B cell (primary cell): ENCODE measurements around the gene RBBP6. TPM values are rescaled to one million over a fixed set of nuclear protein-coding genes. Genes with fewer than 3 reads are reported as not detected.

ENCODE experiments used
- ATAC-seq: fragments of 200-7000 bp; cut with Tn5 transposase; one replicate; pipeline ENCODE4 v1.10.0; 2021; ENCODE audit warnings: low read depth, mild to moderate bottlenecking, moderate number of reproducible peaks, moderate library complexity
- CTCF ChIA-PET: fragments of 350-600 bp; sonication (Branson Sonifier 250); formaldehyde crosslinking; loops from one replicate; lab custom pipeline; 2021; ENCODE audit warnings: antibody characterized with exemption, inconsistent platforms; lab: Charles Lee
- POLR2A ChIA-PET: fragments of 350-600 bp; sonication (Branson Sonifier 250); formaldehyde crosslinking; loops from one replicate; lab custom pipeline; 2021; ENCODE audit warnings: antibody characterized with exemption; lab: Charles Lee
- DNase-seq: peaks from one replicate; pipeline ENCODE4 v3.0.0; 2013
- H2AFZ ChIP-seq: 2 replicates; pipeline ENCODE4 v1.6.1; 2012; ENCODE audit warnings: mild to moderate bottlenecking, low read depth, low read length; ENCODE audit not compliant: insufficient read depth, poor library complexity, severe bottlenecking
- H3K27ac ChIP-seq, 2 donors: 1 replicate in 1 of 2; 2 replicates in 1 of 2; pipeline ENCODE4 v1.5.1; 2012 to 2013; ENCODE audit warnings: low read length in 2 of 2, mild to moderate bottlenecking in 2 of 2, moderate library complexity in 1 of 2
- H3K27me3 ChIP-seq, 4 experiments: fragments of 200-600 bp in 1 of 4; sonication (generic) in 1 of 4; replicated peaks in 1 of 4; 1 replicate in 2 of 4; 2 replicates in 2 of 4; pipeline versions ENCODE4 v1.6.1 to v1.7.0; 2013 to 2016; ENCODE audit warnings: low read length in 3 of 4, mild to moderate bottlenecking in 2 of 4, mixed read lengths in 1 of 4, moderate library complexity in 1 of 4; ENCODE audit not compliant: insufficient read depth in 4 of 4, control insufficient read depth in 3 of 4; ENCODE audit errors: control extremely low read depth in 1 of 4
- H3K36me3 ChIP-seq, 2 experiments: replicated peaks in 1 of 2; 1 replicate in 1 of 2; 2 replicates in 1 of 2; pipeline versions ENCODE4 v1.6.1 to v1.7.1; 2013; ENCODE audit warnings: low read length in 1 of 2; ENCODE audit not compliant: insufficient read depth in 2 of 2, control insufficient read depth in 1 of 2; ENCODE audit errors: control extremely low read depth in 1 of 2, extremely low read depth in 1 of 2
- H3K4me1 ChIP-seq, 2 donors: fragments of 200-600 bp in 1 of 2; sonication (generic) in 1 of 2; 1 replicate in 1 of 2; 2 replicates in 1 of 2; pipeline versions ENCODE4 v1.5.1 to v1.6.1; 2013 to 2017; ENCODE audit warnings: low read length in 2 of 2; ENCODE audit not compliant: control insufficient read depth in 2 of 2, insufficient read depth in 2 of 2
- H3K4me2 ChIP-seq: replicated peaks from 2 replicates; pipeline ENCODE3; 2012; ENCODE audit warnings: mild to moderate bottlenecking, low read depth, low read length; ENCODE audit not compliant: poor library complexity, severe bottlenecking
- H3K4me3 ChIP-seq, 5 experiments: fragments of 200-600 bp in 1 of 5; sonication (generic) in 1 of 5; 1 replicate in 3 of 5; 2 replicates in 2 of 5; pipeline versions ENCODE4 v1.5.1 to v1.7.0; 2011 to 2016; ENCODE audit warnings: low read length in 4 of 5, mild to moderate bottlenecking in 4 of 5, low read depth in 2 of 5, control low read depth in 1 of 5, moderate library complexity in 1 of 5; ENCODE audit not compliant: insufficient read depth in 1 of 5; ENCODE audit errors: control extremely low read depth in 1 of 5, extremely low read depth in 1 of 5
- H3K79me2 ChIP-seq: fragments of 200-600 bp; sonication (generic); one replicate; pipeline ENCODE4 v1.6.0; 2016; ENCODE audit warnings: low read length; ENCODE audit not compliant: control insufficient read depth, insufficient read depth
- H3K9ac ChIP-seq: fragments of 200-600 bp; sonication (generic); 2 replicates; pipeline ENCODE4 v1.6.1; 2017; ENCODE audit warnings: mild to moderate bottlenecking, low read length, moderate library complexity
- H3K9me3 ChIP-seq, 3 donors: one replicate each; pipeline versions ENCODE4 v1.6.1 to v1.7.1; 2013; ENCODE audit warnings: low read length in 2 of 3; ENCODE audit not compliant: control insufficient read depth in 2 of 3, insufficient read depth in 1 of 3; ENCODE audit errors: control extremely low read depth in 1 of 3
- H4K20me1 ChIP-seq: 2 replicates; pipeline ENCODE4 v1.6.0; 2012; ENCODE audit warnings: mild to moderate bottlenecking, low read length; ENCODE audit not compliant: insufficient read depth, control insufficient read depth, poor library complexity, severe bottlenecking
- H3K27ac Mint-ChIP-seq: one replicate; pipeline ENCODE4 v1.8.0; 2021; ENCODE audit warnings: mixed read lengths
- H3K27me3 Mint-ChIP-seq: one replicate; pipeline ENCODE4 v1.8.0; 2021; ENCODE audit warnings: mixed read lengths
- H3K4me1 Mint-ChIP-seq: one replicate; pipeline ENCODE4 v1.8.0; 2021; ENCODE audit warnings: mixed read lengths
- H3K4me3 Mint-ChIP-seq: one replicate; pipeline ENCODE4 v1.8.0; 2021; ENCODE audit warnings: mixed read lengths
- H3K9me3 Mint-ChIP-seq: one replicate; pipeline ENCODE4 v1.8.0; 2022; ENCODE audit warnings: mixed read lengths; ENCODE audit not compliant: insufficient read depth
- EZH2 ChIP-seq: IDR thresholded peaks from 2 replicates; pipeline ENCODE4 v1.6.1; 2012; ENCODE audit warnings: borderline replicate concordance, low read depth, mild to moderate bottlenecking, moderate library complexity, low read length; ENCODE audit not compliant: insufficient read depth, poor library complexity, severe bottlenecking
- WGBS: methylation state at CpG from one replicate; pipeline ENCODE4 v1.1.5; 2013; ENCODE audit warnings: missing lambda C conversion rate; ENCODE audit not compliant: insufficient coverage; 5-methylcytosine and 5-hydroxymethylcytosine counted together
- intact Hi-C: fragments of 100-400 bp; cut with micrococcal nuclease; formaldehyde crosslinking; loops from one replicate; pipeline ENCODE4 v1.10.0; 2022
- polyA plus RNA-seq: library from polyadenylated mRNA; depleted of rRNA; stranded (reverse); fragments of >200 nt; gene quantifications from 2 replicates; pipeline ENCODE4 v1.2.3, GENCODE V29; 2012
- total RNA-seq, 2 donors: library from RNA; stranded (reverse); fragments of 120-200 nt in 1 of 2; gene quantifications; 1 replicate in 1 of 2; 2 replicates in 1 of 2; pipeline versions ENCODE4 v1.2.3 to v1.2.4, GENCODE V29; 2013 to 2022
- TF ChIP-seq, protein P1 (sequence below): fragments of 200-600 bp; IDR thresholded peaks from one replicate; pipeline ENCODE4 v1.8.0; 2022; ENCODE audit warnings: antibody characterized with exemption, mild to moderate bottlenecking

RBBP6 gene
- total and polyA plus RNA-seq, 2 donors (not counting 1 experiment from before 2014, with no cell fraction given): 107 to 132 TPM

DNA sequence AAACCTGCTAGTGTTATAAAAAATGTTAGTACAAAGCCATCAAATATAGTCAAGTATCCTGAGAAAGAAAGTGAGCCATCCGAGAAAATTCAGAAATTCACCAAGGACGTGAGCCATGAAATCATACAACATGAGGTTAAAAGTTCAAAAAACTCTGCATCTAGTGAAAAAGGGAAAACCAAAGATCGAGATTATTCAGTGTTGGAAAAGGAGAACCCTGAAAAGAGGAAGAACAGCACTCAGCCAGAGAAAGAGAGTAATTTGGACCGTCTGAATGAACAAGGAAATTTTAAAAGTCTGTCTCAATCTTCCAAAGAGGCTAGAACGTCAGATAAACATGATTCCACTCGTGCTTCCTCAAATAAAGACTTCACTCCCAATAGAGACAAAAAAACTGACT is 31.7 kb downstream of the RBBP6 start:
- no peak overlapping the region for H3K27ac Mint-ChIP-seq
- H3K9ac ChIP-seq: no peak overlapping the region
- H3K27me3 Mint-ChIP-seq: no peaks in the 10 kb centered on the region
- no peaks in the 10 kb centered on the region for H3K27me3 ChIP-seq
- H3K9me3 ChIP-seq: peaks cover 0 to 7% (median 5%) of the 10 kb centered on the region in 3 donors
- no peak overlapping the region for H2AFZ ChIP-seq
- intact Hi-C loops: no loop called here
- TF ChIP-seq, protein P1, sequence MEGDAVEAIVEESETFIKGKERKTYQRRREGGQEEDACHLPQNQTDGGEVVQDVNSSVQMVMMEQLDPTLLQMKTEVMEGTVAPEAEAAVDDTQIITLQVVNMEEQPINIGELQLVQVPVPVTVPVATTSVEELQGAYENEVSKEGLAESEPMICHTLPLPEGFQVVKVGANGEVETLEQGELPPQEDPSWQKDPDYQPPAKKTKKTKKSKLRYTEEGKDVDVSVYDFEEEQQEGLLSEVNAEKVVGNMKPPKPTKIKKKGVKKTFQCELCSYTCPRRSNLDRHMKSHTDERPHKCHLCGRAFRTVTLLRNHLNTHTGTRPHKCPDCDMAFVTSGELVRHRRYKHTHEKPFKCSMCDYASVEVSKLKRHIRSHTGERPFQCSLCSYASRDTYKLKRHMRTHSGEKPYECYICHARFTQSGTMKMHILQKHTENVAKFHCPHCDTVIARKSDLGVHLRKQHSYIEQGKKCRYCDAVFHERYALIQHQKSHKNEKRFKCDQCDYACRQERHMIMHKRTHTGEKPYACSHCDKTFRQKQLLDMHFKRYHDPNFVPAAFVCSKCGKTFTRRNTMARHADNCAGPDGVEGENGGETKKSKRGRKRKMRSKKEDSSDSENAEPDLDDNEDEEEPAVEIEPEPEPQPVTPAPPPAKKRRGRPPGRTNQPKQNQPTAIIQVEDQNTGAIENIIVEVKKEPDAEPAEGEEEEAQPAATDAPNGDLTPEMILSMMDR: no peak
- no peak for TF ChIP-seq EZH2
- no peak overlapping the region for H3K27ac ChIP-seq
- DNase-seq: no peak
- no peaks in the 10 kb centered on the region for H4K20me1 ChIP-seq
- no peaks in the 10 kb centered on the region for H3K9me3 Mint-ChIP-seq
- H3K4me1 ChIP-seq: no peaks in the 10 kb centered on the region
- no peak overlapping the region for H3K4me3 Mint-ChIP-seq
- ATAC-seq: no peak
- H3K79me2 ChIP-seq: no peaks in the 10 kb centered on the region
- peaks cover 30 to 64% of the 10 kb centered on the region in 2 experiments for H3K36me3 ChIP-seq
- 95% methylated on average over 4 of the region's 6 CpGs for WGBS
- ChIA-PET CTCF (no interaction called here), POLR2A (no interaction called here)
- no peak overlapping the region for H3K4me3 ChIP-seq
- no peak overlapping the region for H3K4me2 ChIP-seq
- H3K4me1 Mint-ChIP-seq: no peaks in the 10 kb centered on the region

DNA sequence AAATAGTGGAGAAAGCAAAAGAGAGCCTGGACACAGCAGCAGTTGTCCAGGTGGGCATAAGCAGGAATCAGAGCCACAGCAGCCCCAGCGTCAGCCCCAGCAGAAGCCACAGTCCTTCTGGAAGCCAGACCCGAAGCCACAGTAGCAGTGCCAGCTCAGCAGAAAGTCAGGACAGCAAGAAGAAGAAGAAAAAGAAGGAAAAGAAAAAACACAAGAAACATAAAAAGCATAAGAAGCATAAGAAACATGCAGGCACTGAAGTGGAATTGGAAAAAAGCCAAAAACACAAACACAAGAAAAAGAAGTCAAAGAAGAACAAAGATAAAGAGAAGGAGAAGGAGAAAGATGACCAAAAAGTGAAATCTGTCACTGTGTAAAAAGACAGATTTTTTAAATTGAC is 32.7 kb downstream of the RBBP6 start:
- H3K27me3 Mint-ChIP-seq: no peaks in the 10 kb centered on the region
- no peak overlapping the region for H2AFZ ChIP-seq
- no CpG with 5 or more reads among the region's 2 CpGs for WGBS
- H3K4me2 ChIP-seq: no peak overlapping the region
- no peaks in the 10 kb centered on the region for H3K79me2 ChIP-seq
- ChIA-PET POLR2A (no interaction called here), CTCF (no interaction called here)
- peaks cover 0 to 7% (median 5%) of the 10 kb centered on the region in 3 donors for H3K9me3 ChIP-seq
- no peaks in the 10 kb centered on the region for H4K20me1 ChIP-seq
- no peak overlapping the region for H3K9ac ChIP-seq
- no peaks in the 10 kb centered on the region for H3K4me1 ChIP-seq
- no peak overlapping the region for H3K27ac ChIP-seq
- peaks cover 25 to 55% of the 10 kb centered on the region in 2 experiments for H3K36me3 ChIP-seq
- TF ChIP-seq, protein P1: no peak
- no peak for TF ChIP-seq EZH2
- H3K4me3 ChIP-seq: no peak overlapping the region
- no peaks in the 10 kb centered on the region for H3K4me1 Mint-ChIP-seq
- no peak overlapping the region for H3K4me3 Mint-ChIP-seq
- H3K27ac Mint-ChIP-seq: no peak overlapping the region
- no peaks in the 10 kb centered on the region for H3K9me3 Mint-ChIP-seq
- ATAC-seq (no peak), DNase-seq (no peak)
- no peaks in the 10 kb centered on the region for H3K27me3 ChIP-seq
- intact Hi-C loops: no loop called here
